K562 (cell line): ENCODE results near the gene MRPL48. TPM values are rescaled to one million over a fixed set of nuclear protein-coding genes. Genes with fewer than 3 reads are reported as not detected.

Experiments
- ADNP ChIP-seq: fragments of 200-800 bp; sonication (Bioruptor generic); IDR thresholded peaks from 2 replicates; pipeline ENCODE4 v1.6.1; 2016; ENCODE audit warnings: missing genetic modification characterization, missing compliant biosample characterization
- C11orf30 ChIP-seq: fragments of 450-650 bp; IDR thresholded peaks from 2 replicates; pipeline ENCODE4 v1.6.1; 2016; ENCODE audit warnings: low read depth, mild to moderate bottlenecking
- CGGBP1 ChIP-seq: fragments of 250-450 bp; sonication (Bioruptor Pico); IDR thresholded peaks from 2 replicates; pipeline ENCODE4 v1.9.0; 2021; ENCODE audit warnings: mild to moderate bottlenecking
- GATA2 ChIP-seq: sonication (generic); formaldehyde crosslinking; IDR thresholded peaks from 2 replicates; pipeline ENCODE4 v1.4.0; 2020; ENCODE audit warnings: mild to moderate bottlenecking, missing genetic modification reagents
- HES1 ChIP-seq: fragments of 450-650 bp; IDR thresholded peaks from 2 replicates; pipeline ENCODE4 v1.6.1; 2016; ENCODE audit warnings: low read depth, mild to moderate bottlenecking, moderate library complexity
- MITF ChIP-seq: IDR thresholded peaks from 2 replicates; pipeline ENCODE4 v1.6.1; 2014; ENCODE audit warnings: antibody characterized with exemption
- NR4A1 ChIP-seq, 2 experiments: fragments of 250-450 bp in 1 of 2; fragments of 450-650 bp in 1 of 2; sonication (Bioruptor Pico) in 1 of 2; IDR thresholded peaks; 2 replicates each; pipeline versions ENCODE4 v1.4.0 to v1.6.1; 2016 to 2020; ENCODE audit warnings: mild to moderate bottlenecking in 2 of 2, missing compliant biosample characterization in 1 of 2, missing genetic modification characterization in 1 of 2, moderate library complexity in 1 of 2
- RBM14 ChIP-seq: fragments of 200-400 bp; formaldehyde crosslinking; IDR thresholded peaks from 2 replicates; pipeline ENCODE4 v1.6.1; 2018; ENCODE audit warnings: low read depth, mild to moderate bottlenecking, low read length, moderate library complexity, borderline replicate concordance; ENCODE audit not compliant: insufficient read depth
- ZBTB26 ChIP-seq: fragments of 450-650 bp; formaldehyde crosslinking; IDR thresholded peaks from 2 replicates; pipeline ENCODE4 v1.4.0; 2022; ENCODE audit warnings: missing genetic modification characterization
- polyA plus RNA-seq, 8 experiments: library from polyadenylated mRNA; depleted of rRNA in 4 of 8; stranded (reverse) in 5 of 8; unstranded in 3 of 8; fragments of >200 nt; fragmentation: Nextera tagmentation in 2 of 8; fragmentation: Illumina TruSeq in 1 of 8; extraction: Ambion mirVana in 2 of 8; extraction: Trizol in 1 of 8; gene quantifications; 2 replicates each; pipeline versions ENCODE4 v1.2.1 to v1.2.3, GENCODE V29; 2011 to 2014; ENCODE audit warnings: inconsistent platforms in 1 of 8, missing spikeins in 1 of 8
- total RNA-seq, 7 experiments: library from RNA; depleted of rRNA in 6 of 7; stranded (reverse); fragments of >200 nt in 6 of 7; fragmentation: Illumina TruSeq in 2 of 7; extraction: Trizol in 2 of 7; gene quantifications; 2 replicates each; pipeline versions ENCODE4 v1.2.1 to v1.2.3, GENCODE V29; 2011 to 2021; ENCODE audit warnings: low replicate concordance in 1 of 7

The MRPL48 gene
- total and polyA plus RNA-seq, 9 of the 15 experiments (the other 6 are each of a cell fraction or from before 2014, with no cell fraction given): 66.0 to 237 (median 104) TPM

- TF ChIP-seq ZBTB26 (no peak), HES1 (no peak), MITF (no peak), C11orf30 (no peak), NR4A1 (CRISPR knock-in tag; IDR thresholded peaks at IDR 0.05) (no peak), NR4A1 (tag; IDR thresholded peaks at IDR 0.05) (no peak), CGGBP1 (CRISPR knock-in tag) (no peak), RBM14 (no peak), ADNP (no peak), GATA2 (CRISPR knock-in tag) (no peak)
- TF ChIP-seq, all 486 proteins: peak for 0
Observed at GRCh38 chr11:73753938-73754337, 33.7 kb upstream of the MRPL48 start (continued).
